DOHH2 (cell line): Measurements from ENCODE around the gene SENP6.

Experiments used
- H3F3A ChIP-seq: fragments of 200-600 bp; sonication (generic), shearing (Covaris generic); 2 replicates; pipeline ENCODE4 v1.6.0; 2016; ENCODE audit warnings: antibody characterized with exemption, mild to moderate bottlenecking; ENCODE audit not compliant: control insufficient read depth, insufficient read depth
- H3K27ac ChIP-seq: fragments of 200-600 bp; sonication (generic); 2 replicates; pipeline ENCODE4 v1.5.1; 2014; ENCODE audit warnings: low read depth, mild to moderate bottlenecking, low read length, moderate library complexity
- H3K27me3 ChIP-seq: fragments of 200-600 bp; sonication (generic); 2 replicates; pipeline ENCODE4 v1.6.1; 2014; ENCODE audit warnings: mild to moderate bottlenecking, low read length, mixed read lengths; ENCODE audit not compliant: control insufficient read depth
- H3K36me3 ChIP-seq: fragments of 200-600 bp; sonication (generic); 2 replicates; pipeline ENCODE4 v1.6.1; 2014; ENCODE audit warnings: mild to moderate bottlenecking, low read length, moderate library complexity, mixed read lengths; ENCODE audit not compliant: control insufficient read depth
- H3K4me1 ChIP-seq: fragments of 200-600 bp; sonication (generic); 2 replicates; pipeline ENCODE4 v1.6.1; 2014; ENCODE audit warnings: mild to moderate bottlenecking, low read length, mixed read lengths; ENCODE audit not compliant: control insufficient read depth
- H3K4me2 ChIP-seq: fragments of 200-600 bp; sonication (generic); 2 replicates; pipeline ENCODE4 v1.6.0; 2014; ENCODE audit warnings: mild to moderate bottlenecking, low read length, moderate library complexity
- H3K4me3 ChIP-seq: fragments of 200-600 bp; sonication (generic); 2 replicates; pipeline ENCODE4 v1.5.1; 2014; ENCODE audit warnings: mild to moderate bottlenecking, low read length, mixed read lengths
- H3K79me2 ChIP-seq: fragments of 200-600 bp; sonication (generic); 2 replicates; pipeline ENCODE4 v1.6.1; 2014; ENCODE audit warnings: mild to moderate bottlenecking, low read length, mixed read lengths; ENCODE audit not compliant: control insufficient read depth
- H3K9me2 ChIP-seq: fragments of 200-600 bp; sonication (generic); replicated peaks from 2 replicates; pipeline ENCODE4 v1.6.1; 2014; ENCODE audit warnings: mild to moderate bottlenecking, low read length, mixed read lengths; ENCODE audit not compliant: control insufficient read depth
- H3K9me3 ChIP-seq: fragments of 200-600 bp; sonication (generic); 2 replicates; pipeline ENCODE4 v1.6.1; 2014; ENCODE audit warnings: antibody characterized with exemption, low read length, mixed read lengths; ENCODE audit not compliant: control insufficient read depth, insufficient read depth
- H4K20me1 ChIP-seq: fragments of 200-600 bp; sonication (generic); 2 replicates; pipeline ENCODE4 v1.6.0; 2014; ENCODE audit warnings: low read depth, mild to moderate bottlenecking, antibody characterized with exemption, low read length, moderate library complexity; ENCODE audit not compliant: control insufficient read depth, insufficient read depth
- EZH2phosphoT487 ChIP-seq: fragments of 200-600 bp; sonication (generic); IDR thresholded peaks from 2 replicates; pipeline ENCODE4 v1.6.1; 2017; ENCODE audit warnings: borderline replicate concordance, mild to moderate bottlenecking, antibody characterized with exemption, low read length, moderate library complexity, mixed read lengths
- TF ChIP-seq, protein P1 (sequence below): fragments of 200-600 bp; sonication (generic); IDR thresholded peaks from one replicate; pipeline ENCODE4 v1.5.1; 2014; ENCODE audit warnings: antibody characterized with exemption, mild to moderate bottlenecking, low read depth, low read length; ENCODE audit not compliant: poor library complexity, severe bottlenecking

SENP6 gene

GRCh38 chr6:75563032-75563431 is 38.6 kb upstream of the SENP6 start:
- H3K27ac ChIP-seq, result no peak overlapping the region
- TF ChIP-seq EZH2phosphoT487, result no peak
- TF ChIP-seq, protein P1, sequence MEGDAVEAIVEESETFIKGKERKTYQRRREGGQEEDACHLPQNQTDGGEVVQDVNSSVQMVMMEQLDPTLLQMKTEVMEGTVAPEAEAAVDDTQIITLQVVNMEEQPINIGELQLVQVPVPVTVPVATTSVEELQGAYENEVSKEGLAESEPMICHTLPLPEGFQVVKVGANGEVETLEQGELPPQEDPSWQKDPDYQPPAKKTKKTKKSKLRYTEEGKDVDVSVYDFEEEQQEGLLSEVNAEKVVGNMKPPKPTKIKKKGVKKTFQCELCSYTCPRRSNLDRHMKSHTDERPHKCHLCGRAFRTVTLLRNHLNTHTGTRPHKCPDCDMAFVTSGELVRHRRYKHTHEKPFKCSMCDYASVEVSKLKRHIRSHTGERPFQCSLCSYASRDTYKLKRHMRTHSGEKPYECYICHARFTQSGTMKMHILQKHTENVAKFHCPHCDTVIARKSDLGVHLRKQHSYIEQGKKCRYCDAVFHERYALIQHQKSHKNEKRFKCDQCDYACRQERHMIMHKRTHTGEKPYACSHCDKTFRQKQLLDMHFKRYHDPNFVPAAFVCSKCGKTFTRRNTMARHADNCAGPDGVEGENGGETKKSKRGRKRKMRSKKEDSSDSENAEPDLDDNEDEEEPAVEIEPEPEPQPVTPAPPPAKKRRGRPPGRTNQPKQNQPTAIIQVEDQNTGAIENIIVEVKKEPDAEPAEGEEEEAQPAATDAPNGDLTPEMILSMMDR, result peak; percentile 45
- H3F3A ChIP-seq, result no peaks in the 10 kb centered on the region
- peaks cover 12% of the 10 kb centered on the region for H3K9me3 ChIP-seq
- no peaks in the 10 kb centered on the region for H3K9me2 ChIP-seq
- H3K4me3 ChIP-seq, result no peak overlapping the region
- H4K20me1 ChIP-seq, result no peaks in the 10 kb centered on the region
- H3K4me1 ChIP-seq, result peaks cover 6% of the 10 kb centered on the region
- H3K79me2 ChIP-seq, result no peaks in the 10 kb centered on the region
- H3K36me3 ChIP-seq, result no peaks in the 10 kb centered on the region
- H3K4me2 ChIP-seq, result no peak overlapping the region
- no peaks in the 10 kb centered on the region for H3K27me3 ChIP-seq

DNA sequence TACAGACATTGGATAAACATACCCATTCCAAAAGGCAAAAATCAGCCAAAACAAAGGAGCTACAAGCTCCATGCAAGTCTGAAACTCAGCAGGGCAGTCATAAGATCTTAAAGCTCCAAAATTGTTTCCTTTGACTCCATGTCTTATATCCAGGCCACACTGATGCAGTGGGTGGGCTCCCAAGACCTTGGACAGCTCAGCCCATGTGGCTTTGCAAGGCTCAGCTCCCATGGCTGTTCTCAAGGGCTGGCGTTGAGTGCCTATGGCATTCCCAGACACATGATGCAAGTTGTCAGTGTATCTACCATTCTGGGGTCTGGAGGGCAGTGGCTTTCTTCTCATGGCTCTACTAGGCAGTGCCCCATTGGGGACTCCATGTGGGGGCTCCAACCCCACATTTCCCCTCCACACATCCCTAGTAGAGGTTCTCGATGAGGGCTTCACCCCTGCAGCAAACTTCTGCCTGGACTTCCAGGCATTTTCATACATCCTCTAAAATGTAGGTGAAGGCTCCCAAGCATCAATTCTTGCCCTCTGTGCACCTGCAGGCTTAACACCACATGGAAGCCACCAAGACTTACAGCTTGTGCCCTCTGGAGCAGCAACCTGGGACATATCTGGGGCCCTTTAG is 35.4 kb upstream of the SENP6 start:
- H3K9me2 ChIP-seq, result no peaks in the 10 kb centered on the region
- H3K4me1 ChIP-seq, result no peaks in the 10 kb centered on the region
- no peaks in the 10 kb centered on the region for H4K20me1 ChIP-seq
- no peaks in the 10 kb centered on the region for H3K79me2 ChIP-seq
- no peak overlapping the region for H3K4me2 ChIP-seq
- H3K27me3 ChIP-seq, result no peaks in the 10 kb centered on the region
- H3K9me3 ChIP-seq, result peaks cover 15% of the 10 kb centered on the region
- no peaks in the 10 kb centered on the region for H3F3A ChIP-seq
- TF ChIP-seq, protein P1, result no peak
- no peak for TF ChIP-seq EZH2phosphoT487
- no peaks in the 10 kb centered on the region for H3K36me3 ChIP-seq
- H3K4me3 ChIP-seq, result no peak overlapping the region
- no peak overlapping the region for H3K27ac ChIP-seq

GRCh38 chr6:75568100-75568499 is 33.6 kb upstream of the SENP6 start:
- Histone ChIP-seq H3K4me3 (no peak overlapping the region), H3K4me1 (no peaks in the 10 kb centered on the region), H3K4me2 (no peak overlapping the region), H4K20me1 (no peaks in the 10 kb centered on the region), H3K79me2 (no peaks in the 10 kb centered on the region), H3K36me3 (no peaks in the 10 kb centered on the region), H3K9me2 (no peaks in the 10 kb centered on the region), H3F3A (no peaks in the 10 kb centered on the region), H3K27me3 (no peaks in the 10 kb centered on the region), H3K9me3 (peaks cover 15% of the 10 kb centered on the region), H3K27ac (no peak overlapping the region)
- TF ChIP-seq, protein P1, result no peak
- no peak for TF ChIP-seq EZH2phosphoT487
